ENCODE measurements around the gene SDK1.
"Not testable (repeated sequence)": the region's sequence is repeated elsewhere in the genome, so short reads cannot be mapped to it uniquely, and the experiment has no call there.

SDK1 gene

GRCh38 chr7:4202154-4202736, 901.2 kb downstream of the SDK1 start:
- DNase-seq (ENCODE audit: low read depth), result no peak

DNA sequence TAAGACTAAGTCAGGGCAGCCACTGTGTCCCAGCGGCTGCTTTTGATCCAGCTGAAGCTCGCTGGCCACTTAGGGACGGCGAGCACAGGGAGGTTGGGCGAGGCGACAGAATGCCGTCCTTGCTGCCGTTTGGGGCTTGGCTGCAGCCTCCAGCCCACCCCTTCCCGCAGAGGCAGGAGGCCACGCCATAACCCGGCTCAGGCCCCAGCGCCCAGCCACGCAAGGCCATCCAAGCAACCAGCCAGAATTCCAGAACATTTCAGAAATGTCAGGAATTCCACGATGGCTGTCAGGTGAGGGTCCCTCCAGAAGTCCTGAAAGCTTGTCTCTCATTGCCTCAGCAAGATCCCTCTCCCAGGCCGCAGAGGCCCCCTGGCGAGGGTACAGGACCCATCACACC, 901.9 kb downstream of the SDK1 start:
- DNase-seq (ENCODE audit: low read depth), result no peak

GRCh38 chr7:4203626-4204512, 902.8 kb downstream of the SDK1 start:
- DNase-seq (ENCODE audit: low read depth), result no peak

- DNase-seq (ENCODE audit: low read depth), result no peak
Observed at GRCh38 chr7:4204513-4205165, 903.6 kb downstream of the SDK1 start.

DNA sequence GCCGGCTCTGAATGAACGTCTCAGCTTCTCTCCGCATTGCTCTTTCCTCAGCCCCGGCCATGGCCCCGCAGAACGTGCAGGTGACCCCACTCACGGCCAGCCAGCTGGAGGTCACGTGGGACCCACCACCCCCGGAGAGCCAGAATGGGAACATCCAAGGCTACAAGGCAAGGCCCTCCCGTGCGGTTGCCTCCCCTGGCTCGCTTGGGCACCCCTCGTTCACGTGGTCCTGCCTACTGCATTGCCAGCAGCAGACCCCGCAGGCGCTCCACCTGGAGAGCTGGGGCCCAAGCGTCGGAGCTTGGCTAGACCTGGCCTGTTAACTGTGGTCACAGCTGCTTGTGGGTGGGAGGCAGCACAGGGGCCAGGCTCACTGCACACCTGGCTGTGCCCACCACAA, 904.8 kb downstream of the SDK1 start:
- no peak for DNase-seq (ENCODE audit: low read depth)

DNA sequence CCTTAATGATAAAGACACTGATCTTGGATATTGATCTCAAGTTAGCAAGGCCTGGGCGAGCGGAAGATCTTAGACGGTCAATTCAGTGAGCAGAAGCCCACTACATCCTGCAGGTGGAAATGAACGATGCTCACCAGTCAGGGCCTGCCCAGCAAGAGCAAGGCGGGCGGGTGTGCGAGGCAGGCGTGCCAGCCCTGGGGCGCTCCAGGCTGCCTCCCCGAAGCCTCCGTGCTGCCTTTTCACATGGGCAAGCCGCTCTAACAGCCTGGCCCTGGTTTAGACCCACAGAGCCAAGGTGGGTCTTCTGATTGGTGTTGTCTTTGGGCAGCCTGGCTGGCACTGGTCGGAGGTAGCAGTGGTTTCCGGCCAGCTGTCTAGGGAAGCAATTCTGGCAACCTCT, 906.0 kb downstream of the SDK1 start:
- no peak for DNase-seq (ENCODE audit: low read depth)

GRCh38 chr7:4208086-4208485, 907.0 kb downstream of the SDK1 start:
- no peak for DNase-seq (ENCODE audit: low read depth)

DNA sequence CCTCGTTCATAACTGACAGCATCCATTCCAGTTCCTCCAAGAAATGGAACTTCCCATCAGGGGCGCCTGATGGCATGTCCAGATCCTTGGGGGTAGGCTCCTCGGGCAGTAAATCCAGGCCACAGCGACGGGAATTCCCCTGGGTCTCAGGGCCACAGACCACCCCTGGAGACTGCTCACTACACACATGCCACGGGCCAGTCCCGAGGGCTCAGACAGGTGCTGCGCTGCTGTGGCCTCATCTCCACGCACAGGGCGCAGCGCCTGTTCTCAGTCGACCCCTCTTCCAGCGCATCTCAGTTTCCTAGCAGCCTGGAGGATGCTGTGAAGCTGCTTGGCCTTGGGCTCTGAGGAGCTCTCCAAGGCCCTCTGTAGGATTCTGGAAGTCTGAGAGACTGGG, 907.5 kb downstream of the SDK1 start:
- no peak for DNase-seq (ENCODE audit: low read depth)

DNA sequence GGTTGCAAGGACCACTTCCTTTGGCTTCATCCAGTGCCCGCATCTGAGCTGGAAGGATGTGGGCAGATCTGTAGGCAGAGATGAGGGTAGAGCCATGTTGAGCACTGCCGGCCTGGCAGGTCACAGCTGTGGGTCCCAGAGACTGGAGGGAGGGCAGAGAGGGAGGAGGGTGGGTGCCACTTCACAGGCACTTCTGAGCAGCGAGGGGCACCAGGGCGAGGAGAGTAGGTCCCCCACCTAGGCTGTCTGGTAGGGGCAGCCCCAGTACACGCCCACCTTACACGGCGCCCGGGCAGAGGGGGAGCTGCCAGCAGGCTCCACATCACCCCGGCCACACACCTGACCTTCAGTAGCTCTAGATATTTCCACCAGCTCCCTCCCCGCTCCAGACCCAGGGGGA, 908.1 kb downstream of the SDK1 start:
- DNase-seq (ENCODE audit: low read depth), result no peak

DNA sequence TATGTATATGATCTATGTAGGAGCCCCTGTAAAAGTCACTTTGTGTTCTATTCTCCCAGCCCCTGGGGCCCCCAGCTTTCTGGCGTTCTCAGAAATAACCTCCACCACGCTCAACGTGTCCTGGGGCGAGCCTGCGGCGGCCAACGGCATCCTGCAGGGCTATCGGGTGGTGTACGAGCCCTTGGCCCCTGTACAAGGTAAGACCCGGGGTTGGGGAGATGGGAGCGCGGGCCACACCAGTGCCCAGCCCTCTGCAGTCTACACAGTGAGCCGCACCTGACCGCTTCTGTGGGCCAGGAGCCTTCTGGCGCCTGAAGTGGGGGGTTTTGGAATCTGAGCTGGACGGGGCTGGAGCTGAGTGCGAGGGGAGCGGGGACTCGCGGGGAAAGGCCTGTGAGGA, 908.9 kb downstream of the SDK1 start:
- no peak for DNase-seq (ENCODE audit: low read depth)

DNA sequence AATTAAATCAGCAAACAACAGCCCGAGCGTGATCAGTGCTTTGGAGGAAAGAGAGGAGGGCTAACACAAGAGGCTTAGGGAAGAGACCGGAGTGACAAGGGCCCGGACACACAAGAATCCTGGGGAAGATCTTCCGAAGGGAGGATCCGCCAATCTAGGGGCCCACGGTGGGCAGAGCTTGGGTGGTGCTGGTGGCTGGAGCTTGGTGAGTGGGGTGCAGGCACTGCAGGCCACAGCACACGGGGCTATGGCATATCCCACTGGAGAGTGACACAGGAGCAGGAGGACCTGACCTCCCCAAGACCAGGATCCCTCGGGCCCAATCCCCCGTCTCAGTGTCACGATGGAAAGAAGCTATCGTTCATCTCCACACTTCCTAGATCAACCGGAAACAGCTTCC, 909.8 kb downstream of the SDK1 start:
- no peak for DNase-seq (ENCODE audit: low read depth)

DNA sequence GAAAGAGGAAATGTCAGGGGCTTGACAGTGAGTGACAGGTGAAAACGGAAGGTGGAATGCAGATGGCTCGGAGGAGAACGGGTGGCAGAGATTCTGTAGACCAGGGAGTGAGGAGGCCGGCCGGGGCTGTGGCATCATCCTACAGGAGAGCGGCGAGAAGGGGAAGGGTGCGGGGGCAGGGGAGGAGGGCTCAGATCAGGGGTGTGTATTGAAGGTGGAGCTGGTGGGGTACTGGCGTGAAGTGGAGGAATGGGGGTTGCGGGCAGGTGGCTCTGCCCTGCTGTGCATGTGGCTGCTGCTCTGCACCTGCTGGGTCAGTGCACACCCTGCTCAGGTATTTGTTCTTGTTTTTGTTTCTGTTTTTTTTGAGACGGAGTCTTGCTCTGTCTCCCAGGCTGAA, 910.2 kb downstream of the SDK1 start:
- DNase-seq (ENCODE audit: low read depth), result no peak

- no peak for DNase-seq (ENCODE audit: low read depth)
Observed at GRCh38 chr7:4212376-4212775, 911.3 kb downstream of the SDK1 start.

DNA sequence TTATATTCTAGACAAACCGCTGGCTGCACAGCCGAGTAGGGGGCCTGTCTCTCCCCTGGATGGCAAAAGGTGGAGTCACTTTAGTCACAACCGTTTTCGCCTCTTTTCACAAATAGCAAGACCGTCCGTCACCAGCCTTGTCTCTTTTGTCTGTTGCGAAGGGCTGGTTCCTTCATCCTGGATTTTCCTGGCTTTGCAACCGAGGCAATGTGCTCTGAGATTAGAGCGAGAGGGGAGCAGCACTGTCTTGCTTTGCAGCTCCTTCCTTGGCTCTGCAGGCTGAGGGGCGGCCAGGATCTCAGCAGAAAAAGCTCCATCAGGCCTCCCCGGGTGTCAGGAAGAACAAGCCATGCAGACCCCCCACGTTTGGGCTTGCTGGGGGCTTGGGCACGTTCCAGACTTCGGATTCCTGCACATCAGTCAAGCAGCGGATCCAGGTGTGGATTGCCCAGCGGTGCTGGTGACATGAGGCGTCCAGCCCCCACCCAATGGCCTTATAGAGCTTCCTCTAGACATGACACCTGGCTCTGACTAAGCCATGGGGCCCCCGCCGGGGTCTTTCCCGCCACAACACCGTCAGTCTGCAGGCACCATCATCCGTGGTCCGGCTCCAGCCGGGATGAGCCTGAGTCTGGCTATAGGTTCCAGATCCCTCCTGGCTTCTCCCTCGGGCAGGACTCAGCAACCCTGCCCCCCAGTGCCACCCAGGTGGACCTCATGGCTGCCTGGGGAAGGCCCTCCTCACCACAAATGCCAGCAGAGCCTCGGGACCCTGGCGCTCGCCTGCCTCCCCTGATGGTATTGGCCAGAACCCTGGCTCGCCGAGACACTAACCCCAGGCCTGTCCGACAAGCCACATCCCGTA, 913.5 kb downstream of the SDK1 start:
- DNase-seq (ENCODE audit: low read depth), result no peak

DNA sequence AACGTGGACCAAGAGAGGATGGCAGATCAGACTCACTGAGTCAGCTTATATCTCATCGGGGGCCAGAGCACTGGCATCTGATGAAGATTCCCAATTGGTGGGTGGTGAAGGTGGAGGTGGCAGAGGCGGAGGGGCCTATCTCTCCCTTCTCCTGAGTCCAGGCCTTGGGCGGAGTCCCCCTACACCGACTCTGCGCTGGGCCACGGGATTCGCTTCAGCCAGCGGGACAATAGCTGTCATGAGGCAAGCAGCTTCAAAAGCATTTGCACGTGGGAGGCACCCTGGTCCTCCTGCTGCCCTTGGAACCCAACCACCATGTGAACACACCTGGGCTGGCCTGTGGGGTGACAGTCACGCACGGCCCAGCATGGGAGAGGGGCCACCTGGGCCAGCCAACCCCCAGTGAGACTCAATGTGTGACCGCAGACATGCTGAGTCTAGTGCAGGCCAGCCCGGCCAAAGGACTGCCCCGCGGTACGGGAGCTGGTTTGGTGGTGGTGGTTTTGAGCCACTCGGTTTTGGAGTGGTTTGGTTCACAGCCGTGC, 914.2 kb downstream of the SDK1 start:
- no peak for DNase-seq (ENCODE audit: low read depth)

DNA sequence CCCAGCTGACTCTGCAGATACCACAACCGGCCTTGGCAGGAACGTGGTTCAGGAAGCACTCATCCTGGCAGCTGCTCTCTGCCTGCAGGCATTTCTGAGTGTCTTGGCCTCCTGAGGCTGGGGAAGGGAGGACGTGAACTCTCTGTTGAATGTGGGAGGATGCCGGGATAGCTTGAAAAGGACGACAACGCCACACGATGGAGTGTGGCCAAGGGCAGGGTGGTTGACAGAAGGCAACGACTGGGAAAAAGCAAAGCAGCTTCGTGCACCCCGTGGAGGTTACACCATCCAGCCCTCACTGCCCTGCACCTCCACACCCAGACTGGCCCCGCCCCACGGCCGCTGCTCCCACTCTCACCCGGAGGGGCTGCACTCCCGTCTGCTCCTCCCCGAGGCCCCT, 915.0 kb downstream of the SDK1 start:
- DNase-seq (ENCODE audit: low read depth), result no peak

- DNase-seq (ENCODE audit: low read depth), result not testable (repeated sequence)
Observed at GRCh38 chr7:4217126-4217660, 916.1 kb downstream of the SDK1 start.

DNA sequence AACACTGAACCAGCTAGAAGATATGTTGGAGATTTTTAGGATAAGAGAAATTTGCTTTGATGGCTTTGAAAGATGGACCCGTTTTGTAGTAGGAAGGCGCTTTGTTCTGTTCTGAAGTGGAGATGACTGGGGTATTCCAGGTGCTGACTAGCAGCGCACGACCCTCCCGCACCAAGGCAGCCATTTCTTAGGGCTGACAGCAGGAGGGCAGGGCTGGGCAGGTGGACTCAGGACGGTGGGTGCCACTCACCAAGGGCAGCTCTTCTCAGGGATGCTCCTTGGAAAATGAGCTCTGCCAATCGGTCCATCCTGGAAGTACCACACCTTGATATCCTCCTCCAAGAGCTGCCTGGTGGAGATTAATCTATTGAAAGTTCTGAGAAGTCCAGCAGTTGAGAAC, 917.4 kb downstream of the SDK1 start:
- no peak for DNase-seq (ENCODE audit: low read depth)

GRCh38 chr7:4220011-4220410, 919.0 kb downstream of the SDK1 start:
- no peak for DNase-seq (ENCODE audit: low read depth)

DNA sequence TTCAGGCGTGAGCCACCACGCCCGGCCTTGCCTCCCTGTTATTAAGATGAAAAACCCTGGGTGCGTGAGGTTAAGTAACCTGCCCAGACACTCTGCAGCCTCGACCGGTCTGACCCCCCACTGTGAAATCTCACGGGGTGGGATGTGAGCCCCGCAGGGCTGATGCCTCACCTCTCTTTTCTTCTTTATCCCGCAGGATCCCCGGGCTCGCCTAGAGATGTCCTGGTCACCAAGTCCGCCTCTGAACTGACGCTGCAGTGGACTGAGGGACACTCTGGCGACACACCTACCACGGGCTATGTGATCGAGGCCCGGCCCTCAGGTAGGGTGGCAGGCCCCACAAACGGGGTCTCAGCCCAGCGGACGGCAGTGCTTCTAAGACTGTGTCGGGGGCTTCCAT, 920.0 kb downstream of the SDK1 start:
- DNase-seq (ENCODE audit: low read depth), result no peak

GRCh38 chr7:4222676-4223075, 921.6 kb downstream of the SDK1 start:
- no peak for DNase-seq (ENCODE audit: low read depth)

GRCh38 chr7:4225361-4225771, 924.3 kb downstream of the SDK1 start:
- no peak for DNase-seq (ENCODE audit: low read depth)

Measured in HS-5 (cell line).